ENCODE data around the gene SPTB. TPM values are rescaled to one million over a fixed set of nuclear protein-coding genes. Genes with fewer than 3 reads are reported as not detected.
"Not testable (repeated sequence)": the region's sequence is repeated elsewhere in the genome, so short reads cannot be mapped to it uniquely, and the experiment has no call there.

Gene SPTB
- total RNA-seq, 1 experiment from 2014 or later: 0.13 TPM

GRCh38 chr14:64806862-64807495 is 72.7 kb downstream of the SPTB start:
- intact Hi-C loops (cut with micrococcal nuclease; ENCODE audit: unreplicated experiment): no loop called here
- no peaks in the 10 kb centered on the region for H3K36me3 ChIP-seq (ENCODE audit: control insufficient read depth, insufficient read depth, low read length)
- H3K27ac ChIP-seq (ENCODE audit: low read length): no peak overlapping the region
- H3K9me3 ChIP-seq (ENCODE audit: control insufficient read depth, insufficient read depth, low read depth, low read length): no peaks in the 10 kb centered on the region
- CTCF ChIA-PET: no interaction called here
- in situ Hi-C loops (cut with HindIII; ENCODE audit: low pct_unique_long_range_greater_than_20kb, low sequenced_read_pairs): no loop called here
- BruUV-seq (replicated peaks): no TSS peak
- DNase-seq (ENCODE audit: low read depth, low spot score) (no peak), ATAC-seq (no peak)
- H3K4me1 ChIP-seq (ENCODE audit: control insufficient read depth, insufficient read depth, low read length): no peaks in the 10 kb centered on the region; the same call in 1 of the 2 replicates
- H3K4me3 ChIP-seq (ENCODE audit: low read depth in 2 of 2, low read length in 2 of 2): no peak overlapping the region
- POLR2A ChIA-PET: no interaction called here
- TF ChIP-seq TCF7L2 (IDR thresholded peaks at IDR 0.05; ENCODE audit: low read depth, low read length) (no peak), POLR2AphosphoS5 (IDR thresholded peaks at IDR 0.05; ENCODE audit: low read depth, low read length) (no peak), REST (IDR thresholded peaks at IDR 0.05; ENCODE audit: insufficient read depth in 1 of 2, low read depth in 2 of 2, low read length in 1 of 2) (no peak), SIN3A (IDR thresholded peaks at IDR 0.05; ENCODE audit: borderline replicate concordance, insufficient read depth, low read depth, low read length) (no peak)
- TF ChIP-seq, protein P1, sequence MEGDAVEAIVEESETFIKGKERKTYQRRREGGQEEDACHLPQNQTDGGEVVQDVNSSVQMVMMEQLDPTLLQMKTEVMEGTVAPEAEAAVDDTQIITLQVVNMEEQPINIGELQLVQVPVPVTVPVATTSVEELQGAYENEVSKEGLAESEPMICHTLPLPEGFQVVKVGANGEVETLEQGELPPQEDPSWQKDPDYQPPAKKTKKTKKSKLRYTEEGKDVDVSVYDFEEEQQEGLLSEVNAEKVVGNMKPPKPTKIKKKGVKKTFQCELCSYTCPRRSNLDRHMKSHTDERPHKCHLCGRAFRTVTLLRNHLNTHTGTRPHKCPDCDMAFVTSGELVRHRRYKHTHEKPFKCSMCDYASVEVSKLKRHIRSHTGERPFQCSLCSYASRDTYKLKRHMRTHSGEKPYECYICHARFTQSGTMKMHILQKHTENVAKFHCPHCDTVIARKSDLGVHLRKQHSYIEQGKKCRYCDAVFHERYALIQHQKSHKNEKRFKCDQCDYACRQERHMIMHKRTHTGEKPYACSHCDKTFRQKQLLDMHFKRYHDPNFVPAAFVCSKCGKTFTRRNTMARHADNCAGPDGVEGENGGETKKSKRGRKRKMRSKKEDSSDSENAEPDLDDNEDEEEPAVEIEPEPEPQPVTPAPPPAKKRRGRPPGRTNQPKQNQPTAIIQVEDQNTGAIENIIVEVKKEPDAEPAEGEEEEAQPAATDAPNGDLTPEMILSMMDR (IDR thresholded peaks at IDR 0.05): no peak
- no peaks in the 10 kb centered on the region; the same call in none of the 2 replicates for H3K27me3 ChIP-seq (ENCODE audit: control insufficient read depth, insufficient read depth, low read length)

GRCh38 chr14:64806202-64806861 is 73.4 kb downstream of the SPTB start:
- TF ChIP-seq POLR2AphosphoS5 (IDR thresholded peaks at IDR 0.05; ENCODE audit: low read depth, low read length) (no peak), TCF7L2 (IDR thresholded peaks at IDR 0.05; ENCODE audit: low read depth, low read length) (no peak), SIN3A (IDR thresholded peaks at IDR 0.05; ENCODE audit: borderline replicate concordance, insufficient read depth, low read depth, low read length) (no peak), REST (IDR thresholded peaks at IDR 0.05; ENCODE audit: insufficient read depth in 1 of 2, low read depth in 2 of 2, low read length in 1 of 2) (no peak)
- TF ChIP-seq, protein P1 (IDR thresholded peaks at IDR 0.05): no peak
- no TSS peak for BruUV-seq (replicated peaks)
- in situ Hi-C loops (cut with HindIII; ENCODE audit: low pct_unique_long_range_greater_than_20kb, low sequenced_read_pairs) (no loop called here), intact Hi-C loops (cut with micrococcal nuclease; ENCODE audit: unreplicated experiment) (no loop called here)
- H3K27ac ChIP-seq (ENCODE audit: low read length): no peak overlapping the region
- H3K27me3 ChIP-seq (ENCODE audit: control insufficient read depth, insufficient read depth, low read length): no peaks in the 10 kb centered on the region; the same call in none of the 2 replicates
- H3K9me3 ChIP-seq (ENCODE audit: control insufficient read depth, insufficient read depth, low read depth, low read length): no peaks in the 10 kb centered on the region
- H3K4me1 ChIP-seq (ENCODE audit: control insufficient read depth, insufficient read depth, low read length): no peaks in the 10 kb centered on the region; the same call in 1 of the 2 replicates
- POLR2A ChIA-PET: no interaction called here
- CTCF ChIA-PET: no interaction called here
- no peak overlapping the region for H3K4me3 ChIP-seq (ENCODE audit: low read depth in 2 of 2, low read length in 2 of 2)
- no peaks in the 10 kb centered on the region for H3K36me3 ChIP-seq (ENCODE audit: control insufficient read depth, insufficient read depth, low read length)
- ATAC-seq: peak; percentile 81
- peak; percentile 76 for DNase-seq (ENCODE audit: low read depth, low spot score)

DNA sequence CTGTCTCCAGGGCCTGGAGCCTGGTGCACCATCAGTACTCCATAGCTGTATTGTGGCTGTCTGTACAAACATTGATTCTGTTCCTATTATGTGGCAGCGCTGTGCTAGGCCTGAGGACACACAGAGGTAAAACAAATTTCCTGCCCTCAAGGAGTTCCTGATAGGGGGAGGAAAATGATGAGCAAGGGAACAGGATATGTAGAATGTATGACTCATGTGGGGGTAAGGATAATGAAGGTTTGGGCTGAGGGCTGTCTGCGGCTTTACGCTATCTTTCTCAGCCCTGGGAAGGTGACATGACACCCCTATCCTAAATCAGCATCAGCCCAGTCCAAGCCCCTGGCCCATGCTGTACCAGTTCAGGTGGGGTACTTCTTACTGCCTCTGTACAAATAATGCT is 74.1 kb downstream of the SPTB start:
- peak; percentile 36 for ATAC-seq
- POLR2A ChIA-PET; H3K4me3 ChIP-seq (ENCODE audit: low read depth in 2 of 2, low read length in 2 of 2); H3K27me3 ChIP-seq (ENCODE audit: control insufficient read depth, insufficient read depth, low read length); H3K9me3 ChIP-seq (ENCODE audit: control insufficient read depth, insufficient read depth, low read depth, low read length); H3K4me1 ChIP-seq (ENCODE audit: control insufficient read depth, insufficient read depth, low read length); BruUV-seq (replicated peaks); in situ Hi-C loops (cut with HindIII; ENCODE audit: low pct_unique_long_range_greater_than_20kb, low sequenced_read_pairs); DNase-seq (ENCODE audit: low read depth, low spot score); intact Hi-C loops (cut with micrococcal nuclease; ENCODE audit: unreplicated experiment); CTCF ChIA-PET; H3K27ac ChIP-seq (ENCODE audit: low read length); H3K36me3 ChIP-seq (ENCODE audit: control insufficient read depth, insufficient read depth, low read length): not testable (repeated sequence)
